ENCODE data around the gene RAC2. TPM values are rescaled to one million over a fixed set of nuclear protein-coding genes. Genes with fewer than 3 reads are reported as not detected.

Gene RAC2
- total RNA-seq, 1 donor from 2014 or later, result 519 TPM

DNA sequence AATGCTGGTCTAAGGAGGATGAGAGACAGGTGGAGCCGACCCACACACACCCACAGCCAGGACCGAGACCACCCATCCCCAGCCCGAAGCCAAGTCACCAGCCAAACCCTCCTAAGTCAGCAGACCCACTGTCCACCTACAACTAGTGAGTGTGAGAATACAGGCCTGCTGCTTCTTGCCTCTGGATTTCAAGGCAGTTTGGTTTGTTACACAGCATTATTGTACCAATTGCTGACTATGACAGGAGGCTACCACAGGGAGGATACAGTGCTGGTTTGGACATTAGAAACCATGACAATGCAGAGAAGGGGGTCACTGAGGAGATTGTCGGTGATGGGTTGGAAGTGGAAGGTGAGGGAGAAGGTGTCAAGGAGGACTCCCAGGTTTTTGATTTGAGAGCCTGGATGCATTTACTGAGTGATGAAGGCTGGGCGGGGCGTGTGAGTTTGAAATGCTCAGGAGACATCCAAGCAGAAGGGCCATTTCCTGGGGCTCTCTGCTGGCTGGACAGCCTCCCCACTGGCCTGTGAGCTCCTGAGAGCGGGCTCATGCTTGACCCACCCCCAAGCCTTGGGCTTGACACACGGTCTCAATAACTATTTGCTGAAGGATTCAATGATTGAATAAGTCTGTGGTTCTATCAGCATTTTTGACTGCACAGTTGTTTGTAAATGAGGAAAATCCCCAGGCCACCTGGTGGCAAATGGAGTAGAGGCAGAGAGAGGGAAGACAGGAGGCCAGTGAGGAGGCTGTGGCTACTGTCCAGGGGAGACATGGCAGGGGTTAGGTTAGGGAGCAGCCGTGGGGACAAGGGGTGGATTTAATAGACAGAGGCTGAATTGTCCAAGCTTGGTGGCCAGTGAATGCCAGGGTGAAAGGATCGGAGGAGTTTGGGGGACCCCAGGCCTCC lies 22.4 kb downstream of the RAC2 start:
- intact Hi-C loops (cut with micrococcal nuclease), result loop anchor here (1.0 to 5.0 kb wide), 2 partner anchors 9 to 834 kb away; partner anchors contain the start of gene MYH9
- Mint-ChIP-seq H3K4me1 (peaks cover 87% of the 10 kb centered on the region), H3K27ac (peak overlapping the region; percentile 96), H3K36me3 (ENCODE audit: low read depth) (peaks cover 79% of the 10 kb centered on the region), H3K27me3 (no peaks in the 10 kb centered on the region), H3K4me3 (peak overlapping the region; percentile 83), H3K9me3 (peaks cover 6% of the 10 kb centered on the region)
- no peak for DNase-seq

DNA sequence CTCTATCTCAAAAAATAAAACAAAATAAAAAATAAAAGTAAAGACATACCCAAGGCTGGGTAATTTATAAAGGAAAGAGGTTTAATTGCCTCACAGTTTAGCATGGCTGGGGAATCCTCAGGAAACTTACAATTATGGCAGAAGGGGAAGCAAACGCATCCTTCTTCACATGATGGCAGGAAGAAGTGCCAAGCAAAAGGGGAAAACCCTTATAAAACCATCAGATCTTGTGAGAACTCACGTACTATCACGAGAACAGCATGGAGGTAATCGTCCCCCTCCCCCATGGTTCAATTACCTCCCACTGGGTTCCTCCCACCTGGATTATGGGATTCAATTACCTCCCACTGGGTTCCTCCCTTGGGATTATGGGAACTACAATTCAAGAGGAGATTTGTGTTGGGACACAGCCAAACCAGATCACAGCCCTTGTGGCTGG lies 23.5 kb downstream of the RAC2 start:
- peak; percentile 79 for DNase-seq
- peak overlapping the region; percentile 83 for H3K4me3 Mint-ChIP-seq
- peak overlapping the region; percentile 96 for H3K27ac Mint-ChIP-seq
- peaks cover 75% of the 10 kb centered on the region for H3K36me3 Mint-ChIP-seq (ENCODE audit: low read depth)
- H3K9me3 Mint-ChIP-seq, result peaks cover 6% of the 10 kb centered on the region
- no peaks in the 10 kb centered on the region for H3K27me3 Mint-ChIP-seq
- H3K4me1 Mint-ChIP-seq, result peaks cover 86% of the 10 kb centered on the region
- intact Hi-C loops (cut with micrococcal nuclease), result loop anchor here (5.0 kb wide), 1 partner anchor 833 kb away; the partner anchor contains the start of gene MYH9

DNA sequence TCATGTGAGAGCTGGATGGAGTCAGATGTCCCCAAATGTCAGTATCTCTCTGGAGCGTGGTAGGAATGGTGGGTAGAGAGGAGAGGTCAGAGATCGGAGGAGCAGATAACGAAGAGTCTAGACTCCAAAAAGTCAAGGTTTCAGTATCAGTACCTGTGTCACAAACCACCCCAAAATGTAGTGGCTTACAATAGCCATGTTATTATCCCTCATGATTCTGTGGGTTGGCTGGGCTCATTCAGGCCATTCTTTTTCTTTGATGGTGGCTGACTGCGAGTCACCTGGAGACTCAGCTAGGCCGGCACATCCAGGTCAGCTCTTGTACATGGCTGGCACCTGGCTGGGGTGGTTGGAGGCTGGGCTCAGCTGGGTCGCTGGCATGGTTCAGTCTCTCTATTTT lies 24.5 kb downstream of the RAC2 start:
- peaks cover 75% of the 10 kb centered on the region for H3K4me1 Mint-ChIP-seq
- H3K36me3 Mint-ChIP-seq (ENCODE audit: low read depth), result peaks cover 68% of the 10 kb centered on the region
- no peaks in the 10 kb centered on the region for H3K27me3 Mint-ChIP-seq
- intact Hi-C loops (cut with micrococcal nuclease), result no loop called here
- H3K27ac Mint-ChIP-seq, result peak overlapping the region; percentile 95
- peaks cover 6% of the 10 kb centered on the region for H3K9me3 Mint-ChIP-seq
- DNase-seq, result peak; percentile 77
- peak overlapping the region; percentile 83 for H3K4me3 Mint-ChIP-seq

DNA sequence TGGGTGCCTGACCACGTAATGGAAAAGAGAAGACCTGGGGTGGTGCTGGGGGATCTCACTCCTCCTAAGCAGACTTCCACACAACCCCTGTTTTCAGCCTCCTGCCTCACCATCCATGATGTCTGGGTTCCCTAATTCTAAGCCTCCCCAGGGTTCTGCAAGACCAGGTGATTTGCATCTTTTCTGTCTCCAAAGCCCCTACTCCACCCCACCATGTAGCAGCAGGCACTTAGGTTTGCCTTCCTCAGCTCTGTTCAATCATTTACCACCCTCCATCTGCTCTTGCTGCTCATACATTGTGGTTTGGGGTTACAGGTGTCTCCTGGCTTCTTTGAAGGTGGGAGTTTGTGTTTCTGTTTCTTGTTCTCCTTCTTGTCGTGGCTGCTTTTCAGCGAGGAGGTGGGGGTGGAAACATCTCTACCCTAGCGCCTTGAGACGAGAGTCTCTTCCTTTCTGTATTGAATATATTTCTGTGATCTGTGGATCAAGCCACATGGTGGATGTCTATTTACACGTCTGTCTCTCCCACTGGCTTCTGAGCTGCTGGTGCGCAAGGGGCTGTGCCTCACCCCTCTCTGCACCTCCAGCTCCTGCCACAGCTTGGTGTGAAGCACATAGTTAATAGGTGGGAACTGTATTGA lies 25.2 kb downstream of the RAC2 start:
- Mint-ChIP-seq H3K9me3 (peaks cover 6% of the 10 kb centered on the region), H3K4me3 (peak overlapping the region; percentile 83), H3K27ac (peak overlapping the region; percentile 95), H3K4me1 (peaks cover 70% of the 10 kb centered on the region), H3K27me3 (no peaks in the 10 kb centered on the region), H3K36me3 (ENCODE audit: low read depth) (peaks cover 65% of the 10 kb centered on the region)
- DNase-seq, result peak; percentile 92
- intact Hi-C loops (cut with micrococcal nuclease), result no loop called here

DNA sequence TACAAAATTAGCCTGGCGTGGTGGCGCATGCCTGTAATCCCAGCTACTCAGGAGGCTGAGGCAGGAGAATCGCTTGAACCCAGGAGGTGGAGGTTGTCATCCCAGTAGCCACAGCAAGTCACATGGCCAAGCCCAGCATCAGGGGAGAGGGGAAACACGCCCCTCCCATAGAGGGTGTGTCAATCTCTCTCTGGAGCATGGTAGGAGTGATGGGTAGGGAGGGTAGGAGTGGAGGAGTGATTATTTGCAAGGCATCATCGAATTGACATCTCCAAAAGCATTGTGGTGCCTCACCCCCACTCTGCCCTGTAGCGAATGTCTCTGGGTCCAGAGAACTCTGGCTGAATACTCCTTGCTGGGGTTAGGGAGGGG lies 25.7 kb downstream of the RAC2 start:
- DNase-seq, result peak; percentile 75
- Mint-ChIP-seq H3K4me3 (peak overlapping the region; percentile 83), H3K27ac (peak overlapping the region; percentile 95), H3K9me3 (peaks cover 6% of the 10 kb centered on the region), H3K4me1 (peaks cover 67% of the 10 kb centered on the region), H3K27me3 (no peaks in the 10 kb centered on the region), H3K36me3 (ENCODE audit: low read depth) (peaks cover 63% of the 10 kb centered on the region)
- intact Hi-C loops (cut with micrococcal nuclease), result no loop called here

DNA sequence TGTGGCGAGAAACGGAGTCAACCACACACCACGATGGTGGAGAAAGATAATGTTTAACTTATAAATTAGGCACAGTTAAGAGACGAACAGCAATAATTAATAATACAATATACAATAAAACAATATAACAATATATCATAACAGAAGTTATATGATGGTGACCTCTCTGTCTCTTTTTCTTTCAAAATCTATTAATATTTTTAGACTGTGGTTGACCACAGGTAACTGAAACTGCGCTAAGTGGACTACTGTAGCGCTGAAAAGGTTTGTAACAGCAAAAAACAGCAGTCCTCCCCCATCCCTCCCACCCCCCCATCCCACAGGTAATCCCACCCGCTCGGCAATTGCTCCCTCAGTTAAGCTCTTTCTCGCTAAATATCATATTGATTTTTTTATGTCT lies 28.2 kb downstream of the RAC2 start:
- H3K27ac Mint-ChIP-seq, result no peak overlapping the region
- H3K36me3 Mint-ChIP-seq (ENCODE audit: low read depth), result peaks cover 40% of the 10 kb centered on the region
- peaks cover 3% of the 10 kb centered on the region for H3K9me3 Mint-ChIP-seq
- no peaks in the 10 kb centered on the region for H3K27me3 Mint-ChIP-seq
- intact Hi-C loops (cut with micrococcal nuclease), result no loop called here
- no peak overlapping the region for H3K4me3 Mint-ChIP-seq
- H3K4me1 Mint-ChIP-seq, result peaks cover 45% of the 10 kb centered on the region
- DNase-seq, result no peak

DNA sequence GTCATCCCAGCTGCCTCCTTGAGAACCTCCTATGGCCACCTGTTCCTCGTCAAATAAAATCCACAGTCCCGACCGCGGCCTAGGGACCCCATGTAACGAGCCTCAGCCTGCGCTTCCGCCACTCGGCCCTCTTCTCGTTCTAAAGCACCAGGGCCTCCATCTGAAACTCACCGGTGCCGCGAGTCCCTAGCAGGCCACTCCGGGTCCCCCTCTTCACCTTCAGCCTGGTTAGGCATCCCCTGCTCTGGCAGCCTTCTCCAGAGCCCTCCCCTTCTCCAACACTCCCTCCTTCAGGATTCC lies 29.4 kb downstream of the RAC2 start:
- no peaks in the 10 kb centered on the region for H3K27me3 Mint-ChIP-seq
- H3K36me3 Mint-ChIP-seq (ENCODE audit: low read depth), result peaks cover 31% of the 10 kb centered on the region
- peaks cover 38% of the 10 kb centered on the region for H3K4me1 Mint-ChIP-seq
- intact Hi-C loops (cut with micrococcal nuclease), result no loop called here
- H3K4me3 Mint-ChIP-seq, result no peak overlapping the region
- DNase-seq, result no peak
- H3K9me3 Mint-ChIP-seq, result no peaks in the 10 kb centered on the region
- no peak overlapping the region for H3K27ac Mint-ChIP-seq

DNA sequence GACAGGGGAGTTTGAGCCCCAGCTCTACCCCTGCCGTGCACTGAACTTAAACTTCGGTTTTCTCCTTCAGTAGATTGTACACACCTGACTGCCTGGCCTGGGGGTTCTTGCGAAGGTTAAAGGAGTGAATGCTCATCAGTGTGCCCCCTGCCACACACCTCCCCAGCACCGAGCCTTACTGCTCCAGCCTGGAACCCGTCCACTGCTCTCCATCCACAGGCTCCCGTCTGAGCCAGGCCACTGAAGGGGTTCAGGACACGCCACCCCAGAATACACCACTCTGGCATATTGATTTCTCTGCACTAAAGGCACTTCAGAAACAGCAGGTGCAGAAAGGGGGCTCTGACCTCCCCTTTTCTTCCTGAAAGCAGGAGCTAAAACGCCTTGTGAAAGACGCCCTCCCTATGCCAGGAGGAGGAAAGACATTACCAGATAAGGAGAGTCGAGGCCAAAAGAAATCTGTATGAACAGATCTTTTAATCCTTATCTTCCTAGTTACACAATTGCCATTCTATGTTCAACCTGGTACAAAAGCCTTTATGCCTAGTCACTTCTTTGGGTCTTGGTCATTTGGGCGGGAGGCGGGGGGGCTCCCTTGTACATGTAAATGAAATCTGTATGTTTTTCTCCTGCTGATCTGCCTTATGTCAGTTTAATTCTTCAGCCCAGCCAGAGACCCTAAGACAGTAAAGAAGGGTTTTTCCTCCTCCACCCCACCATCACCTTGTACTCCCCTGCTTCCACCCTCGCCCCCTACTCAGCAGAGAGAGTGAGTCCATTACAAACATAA lies 29.9 kb downstream of the RAC2 start:
- peak overlapping the region; percentile 53 for H3K27ac Mint-ChIP-seq
- peaks cover 33% of the 10 kb centered on the region for H3K4me1 Mint-ChIP-seq
- no peaks in the 10 kb centered on the region for H3K27me3 Mint-ChIP-seq
- H3K9me3 Mint-ChIP-seq, result no peaks in the 10 kb centered on the region
- DNase-seq, result no peak
- H3K36me3 Mint-ChIP-seq (ENCODE audit: low read depth), result peaks cover 28% of the 10 kb centered on the region
- no peak overlapping the region for H3K4me3 Mint-ChIP-seq
- intact Hi-C loops (cut with micrococcal nuclease), result no loop called here

DNA sequence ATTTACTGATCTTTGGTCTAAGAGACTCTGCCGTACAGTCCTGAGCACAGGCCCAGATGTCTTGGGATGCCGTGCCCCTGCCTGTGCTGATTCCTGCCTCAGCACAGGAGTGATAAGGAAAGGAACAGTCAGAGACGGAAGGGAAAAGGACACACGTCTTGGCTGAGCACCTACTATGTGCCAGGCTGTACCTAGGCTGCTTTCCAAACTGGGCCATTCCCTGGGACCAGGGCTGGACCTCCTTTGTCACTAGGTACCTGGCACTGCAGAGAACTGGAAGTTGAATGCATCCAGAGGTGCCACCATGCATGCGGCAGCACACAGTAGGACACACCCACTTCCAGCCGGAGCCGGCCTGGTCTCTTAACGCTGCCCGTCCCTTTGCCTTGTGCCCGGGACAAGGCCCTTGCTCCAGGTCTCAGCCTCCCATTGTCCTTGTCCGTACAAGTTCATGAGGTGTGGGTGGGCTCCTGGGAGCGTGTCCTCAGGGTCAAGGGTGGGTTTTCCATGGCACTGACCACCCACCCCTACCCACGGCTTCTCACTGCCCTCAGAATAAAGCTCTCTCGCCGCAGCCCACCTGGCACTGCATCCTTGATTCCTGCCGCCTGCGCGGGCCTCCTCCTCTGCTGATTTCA lies 30.7 kb downstream of the RAC2 start:
- Mint-ChIP-seq H3K36me3 (ENCODE audit: low read depth) (peaks cover 24% of the 10 kb centered on the region), H3K27ac (peak overlapping the region; percentile 53), H3K4me3 (no peak overlapping the region), H3K9me3 (no peaks in the 10 kb centered on the region), H3K27me3 (no peaks in the 10 kb centered on the region), H3K4me1 (peaks cover 30% of the 10 kb centered on the region)
- no peak for DNase-seq
- intact Hi-C loops (cut with micrococcal nuclease), result no loop called here

DNA sequence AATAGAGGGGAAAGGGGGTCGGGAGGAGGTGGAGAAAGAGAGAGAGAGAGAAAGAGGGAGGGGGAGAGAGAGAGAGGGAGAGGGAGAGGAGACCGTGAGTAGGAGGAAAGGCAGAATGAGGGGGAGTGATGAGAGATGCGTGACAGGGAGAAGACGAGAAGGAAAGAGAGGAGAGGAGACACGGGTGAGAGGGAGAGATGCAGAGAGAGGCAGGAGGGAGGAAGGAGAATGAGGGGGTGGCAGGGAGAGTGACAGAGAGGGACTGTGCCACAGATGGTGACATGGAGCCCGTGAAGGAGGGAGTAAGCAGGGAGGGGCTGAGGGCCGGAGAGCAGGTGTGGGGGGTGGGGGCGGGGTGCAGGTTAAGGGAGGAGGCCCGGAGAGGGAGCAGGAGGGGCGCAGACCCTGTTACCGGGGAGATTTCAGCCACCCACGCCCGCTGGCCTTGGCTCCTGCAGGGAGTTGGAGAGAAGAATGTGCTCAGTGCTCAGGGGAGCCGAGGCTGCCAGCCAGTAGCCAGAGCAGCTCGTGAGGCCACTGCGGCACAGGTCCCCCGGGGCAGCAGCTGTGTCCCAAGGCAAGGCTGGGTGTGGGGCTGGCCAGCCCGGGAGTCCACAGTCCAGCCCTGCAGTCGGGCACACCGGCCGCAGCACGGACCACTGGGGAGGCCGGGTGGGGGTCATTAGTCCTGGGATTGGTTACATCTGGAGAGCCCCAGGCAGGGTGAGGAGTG lies 31.7 kb downstream of the RAC2 start, which contains the start of gene SSTR3:
Gene SSTR3, minus strand, starts transcription at position 304 of the 733 bp plus-strand sequence. CDS start 4,674 bp downstream, outside the sequence.
- Mint-ChIP-seq H3K27me3 (no peaks in the 10 kb centered on the region), H3K4me1 (peaks cover 23% of the 10 kb centered on the region), H3K9me3 (no peaks in the 10 kb centered on the region), H3K4me3 (no peak within 1 kb of the TSS), H3K36me3 (ENCODE audit: low read depth) (peaks cover 19% of the 10 kb centered on the region), H3K27ac (peak within 1 kb of the TSS; percentile 21)
- intact Hi-C loops (cut with micrococcal nuclease), result no loop called here
- DNase-seq, result no peak

DNA sequence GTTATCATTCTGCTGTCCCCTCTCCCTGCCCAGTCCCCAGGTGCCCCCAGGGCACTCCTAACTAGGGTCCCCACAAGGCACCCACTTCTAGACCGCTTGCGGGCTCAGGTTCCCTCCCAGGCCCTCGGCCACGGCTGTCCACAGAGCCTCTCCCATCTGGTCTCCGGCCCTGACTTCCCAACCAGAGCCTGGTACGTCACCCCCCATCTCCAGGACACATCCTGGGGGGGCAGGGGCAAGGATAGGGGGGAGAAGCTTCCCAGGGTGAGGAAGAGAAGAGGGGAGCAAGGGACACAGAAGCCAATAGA lies 32.2 kb downstream of the RAC2 start:
- peaks cover 21% of the 10 kb centered on the region for H3K4me1 Mint-ChIP-seq
- intact Hi-C loops (cut with micrococcal nuclease), result no loop called here
- H3K4me3 Mint-ChIP-seq, result no peak overlapping the region
- DNase-seq, result no peak
- no peaks in the 10 kb centered on the region for H3K9me3 Mint-ChIP-seq
- no peaks in the 10 kb centered on the region for H3K27me3 Mint-ChIP-seq
- peaks cover 18% of the 10 kb centered on the region for H3K36me3 Mint-ChIP-seq (ENCODE audit: low read depth)
- no peak overlapping the region for H3K27ac Mint-ChIP-seq

DNA sequence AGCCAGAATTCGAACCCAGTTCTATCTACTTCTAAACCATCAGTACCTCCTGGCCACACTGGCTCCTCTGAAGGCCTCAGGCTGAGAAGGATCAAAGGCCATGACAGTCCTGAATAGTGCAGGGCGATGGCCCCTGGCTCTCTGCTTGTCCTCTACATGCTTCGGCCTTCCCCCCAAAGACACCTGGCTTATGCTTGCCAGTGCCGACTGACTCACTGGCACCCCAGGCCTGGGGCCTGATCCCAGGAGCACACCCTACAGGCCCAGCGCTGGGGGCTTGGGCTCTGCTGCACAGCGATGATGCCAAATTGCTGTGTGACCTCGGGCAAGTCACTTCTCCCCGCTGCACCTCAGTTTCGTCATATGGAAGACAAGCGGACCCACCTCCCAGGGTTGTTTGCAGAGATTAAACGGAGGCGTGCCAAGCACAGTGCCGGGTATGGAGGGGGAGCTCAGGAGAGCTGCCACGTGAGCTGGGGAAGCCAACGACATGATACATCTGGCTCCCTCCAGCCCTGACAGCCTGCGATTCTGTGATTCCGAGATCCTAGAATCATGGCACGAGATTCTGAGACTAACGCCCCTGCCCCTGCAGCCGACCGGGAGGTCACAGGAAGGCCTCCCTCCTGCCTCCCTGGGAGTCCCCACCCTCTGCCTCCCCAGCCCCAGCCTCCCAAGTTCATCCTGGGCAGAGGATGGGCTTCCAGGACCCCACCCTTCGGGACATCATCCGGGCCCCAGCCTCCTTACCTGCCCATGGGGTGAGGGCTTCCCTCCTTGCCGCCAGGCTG lies 32.8 kb downstream of the RAC2 start:
- no peak overlapping the region for H3K27ac Mint-ChIP-seq
- H3K9me3 Mint-ChIP-seq, result no peaks in the 10 kb centered on the region
- no peak for DNase-seq
- intact Hi-C loops (cut with micrococcal nuclease), result no loop called here
- no peak overlapping the region for H3K4me3 Mint-ChIP-seq
- peaks cover 16% of the 10 kb centered on the region for H3K4me1 Mint-ChIP-seq
- H3K27me3 Mint-ChIP-seq, result no peaks in the 10 kb centered on the region
- peaks cover 14% of the 10 kb centered on the region for H3K36me3 Mint-ChIP-seq (ENCODE audit: low read depth)

Measured in activated CD4-positive, alpha-beta T cell treated with anti-CD3 and anti-CD28 coated beads, Interleukin-2, amount 10 ng/mL, durations not matched to agents 24 days and 14 days (primary cell).